ENCODE results near the gene CEACAM3.

Gene CEACAM3

DNA sequence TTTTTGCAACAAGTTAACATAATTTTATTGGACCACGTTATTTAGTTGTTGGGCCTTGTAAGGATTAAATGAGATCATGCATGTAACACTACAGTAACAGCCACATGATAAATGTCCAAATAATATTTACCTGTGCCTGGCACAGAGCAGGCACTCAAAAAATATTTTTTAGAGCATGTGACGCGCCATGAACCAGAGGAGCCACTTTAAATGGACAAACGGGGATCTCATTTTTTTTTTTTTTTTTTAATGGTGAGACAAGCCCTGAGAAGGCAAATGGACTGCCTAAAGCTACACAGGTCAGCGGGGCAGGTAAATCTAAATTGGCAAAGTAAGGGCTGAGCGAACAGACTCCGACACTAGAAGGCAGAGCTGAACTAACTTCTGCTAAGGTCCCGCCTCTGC is 62.8 kb downstream of the CEACAM3 start:
- H3K4me3 ChIP-seq (ENCODE audit: low read length in 2 of 2) = peak overlapping the region in 1 of 2 donors; percentile 16
- H2BK5ac ChIP-seq (ENCODE audit: low read length) = no peak overlapping the region
- H3K4ac ChIP-seq (ENCODE audit: low read length) = no peak overlapping the region
- no peak overlapping the region for H3K14ac ChIP-seq (ENCODE audit: low read length)
- no peak overlapping the region for H3K9ac ChIP-seq (ENCODE audit: low read depth, low read length, poor library complexity)
- H2AFZ ChIP-seq (ENCODE audit: low read length) = peak overlapping the region; percentile 54
- H3K18ac ChIP-seq (ENCODE audit: low read length) = no peak overlapping the region
- H3K23ac ChIP-seq (ENCODE audit: low read depth, low read length, poor library complexity) = peak overlapping the region; percentile 99
- H3K9me3 ChIP-seq (replicated peaks in 1 of 2; ENCODE audit: control insufficient read depth in 2 of 2, insufficient read depth in 1 of 2, low read depth in 1 of 2, low read length in 2 of 2) = peaks cover 0 to 2% of the 10 kb centered on the region in 2 donors
- no peak overlapping the region for H2AK5ac ChIP-seq (ENCODE audit: low read depth, low read length)
- H2BK12ac ChIP-seq (ENCODE audit: low read length) = no peak overlapping the region
- H3K79me1 ChIP-seq (ENCODE audit: low read depth, low read length) = peaks cover 16% of the 10 kb centered on the region
- H2BK15ac ChIP-seq (ENCODE audit: low read length) = no peak overlapping the region
- H3K36me3 ChIP-seq (replicated peaks in 1 of 2; ENCODE audit: control insufficient read depth in 2 of 2, insufficient read depth in 2 of 2, low read length in 2 of 2) = peaks cover 33 to 37% of the 10 kb centered on the region in 2 donors
- DNase-seq (ENCODE audit: low spot score) = no peak
- H3K4me2 ChIP-seq (ENCODE audit: insufficient read depth, low read length, poor library complexity, severe bottlenecking) = no peak overlapping the region
- peak overlapping the region; percentile 38 for H3K27ac ChIP-seq (replicated peaks; ENCODE audit: low read length)
- H3K4me1 ChIP-seq (ENCODE audit: control insufficient read depth in 2 of 2, insufficient read depth in 1 of 2, low read depth in 1 of 2, low read length in 2 of 2) = peaks cover 16 to 21% of the 10 kb centered on the region in 2 donors
- H4K91ac ChIP-seq (ENCODE audit: low read depth, low read length, poor library complexity) = no peak overlapping the region
- peaks cover 0 to 13% (median 0%) of the 10 kb centered on the region in 3 experiments for H3K27me3 ChIP-seq (ENCODE audit: control insufficient read depth in 3 of 3, insufficient read depth in 3 of 3, low read depth in 1 of 3, low read length in 3 of 3)
- no CpG with 5 or more reads among the region's 8 CpGs for WGBS, 2 donors (ENCODE audit: extremely low coverage in 2 of 2, insufficient read length in 2 of 2, insufficient replicate concordance in 1 of 2)
- H4K8ac ChIP-seq (ENCODE audit: low read depth, low read length) = no peak overlapping the region
- no peak overlapping the region for H2BK120ac ChIP-seq (ENCODE audit: low read depth, low read length)

DNA sequence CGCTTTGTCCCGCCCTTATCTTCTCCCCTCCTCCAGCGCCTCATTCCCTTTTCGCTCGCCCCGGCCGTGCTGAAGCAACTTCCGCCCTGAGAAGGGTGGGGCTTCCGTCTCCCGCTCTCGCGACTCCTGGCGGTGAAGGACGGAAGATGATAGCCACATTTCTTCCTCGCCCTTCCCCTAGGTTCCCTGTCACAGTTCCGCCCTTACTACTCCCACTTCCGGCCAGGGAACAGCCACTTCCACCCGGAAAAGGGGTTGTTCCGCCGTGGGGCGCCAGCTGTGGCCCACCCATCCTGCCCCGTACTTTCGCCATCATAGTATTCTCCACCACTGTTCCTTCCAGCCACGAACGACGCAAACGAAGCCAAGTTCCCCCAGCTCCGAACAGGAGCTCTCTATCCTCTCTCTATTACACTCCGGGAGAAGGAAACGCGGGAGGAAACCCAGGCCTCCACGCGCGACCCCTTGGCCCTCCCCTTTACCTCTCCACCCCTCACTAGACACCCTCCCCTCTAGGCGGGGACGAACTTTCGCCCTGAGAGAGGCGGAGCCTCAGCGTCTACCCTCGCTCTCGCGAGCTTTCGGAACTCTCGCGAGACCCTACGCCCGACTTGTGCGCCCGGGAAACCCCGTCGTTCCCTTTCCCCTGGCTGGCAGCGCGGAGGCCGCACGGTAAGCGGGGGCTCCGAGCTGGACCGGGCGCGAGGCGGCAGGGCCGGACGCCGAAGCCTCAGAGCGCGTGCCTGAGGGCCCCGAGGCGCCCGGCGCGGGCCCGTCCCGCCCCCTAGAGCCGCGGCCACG is 63.4 kb downstream of the CEACAM3 start, which contains the start of gene RPS19:
RPS19 (plus strand) TSS at position 638 of the 801 bp plus-strand sequence. CDS start 520 bp downstream, outside the sequence.
- Histone ChIP-seq H4K91ac (ENCODE audit: low read depth, low read length, poor library complexity) (no peak within 1 kb of the TSS), H3K9ac (ENCODE audit: low read depth, low read length, poor library complexity) (peak within 1 kb of the TSS; percentile 99), H3K18ac (ENCODE audit: low read length) (peak within 1 kb of the TSS; percentile 92), H3K14ac (ENCODE audit: low read length) (peak within 1 kb of the TSS; percentile 66), H3K4me1 (ENCODE audit: control insufficient read depth in 2 of 2, insufficient read depth in 1 of 2, low read depth in 1 of 2, low read length in 2 of 2) (peaks cover 16 to 21% of the 10 kb centered on the region in 2 donors), H4K8ac (ENCODE audit: low read depth, low read length) (no peak within 1 kb of the TSS), H3K4me2 (ENCODE audit: insufficient read depth, low read length, poor library complexity, severe bottlenecking) (peak within 1 kb of the TSS; percentile 72), H3K36me3 (replicated peaks in 1 of 2; ENCODE audit: control insufficient read depth in 2 of 2, insufficient read depth in 2 of 2, low read length in 2 of 2) (peaks cover 39 to 43% of the 10 kb centered on the region in 2 donors), H3K27ac (replicated peaks; ENCODE audit: low read length) (peak within 1 kb of the TSS; percentile 83), H2BK12ac (ENCODE audit: low read length) (no peak within 1 kb of the TSS), H2BK5ac (ENCODE audit: low read length) (peak within 1 kb of the TSS; percentile 99), H3K23ac (ENCODE audit: low read depth, low read length, poor library complexity) (peak within 1 kb of the TSS; percentile 99), H2BK120ac (ENCODE audit: low read depth, low read length) (no peak within 1 kb of the TSS), H3K4ac (ENCODE audit: low read length) (no peak within 1 kb of the TSS), H2AK5ac (ENCODE audit: low read depth, low read length) (peak within 1 kb of the TSS; percentile 88), H3K9me3 (replicated peaks in 1 of 2; ENCODE audit: control insufficient read depth in 2 of 2, insufficient read depth in 1 of 2, low read depth in 1 of 2, low read length in 2 of 2) (no peaks in the 10 kb centered on the region), H3K79me1 (ENCODE audit: low read depth, low read length) (peaks cover 21% of the 10 kb centered on the region), H2BK15ac (ENCODE audit: low read length) (no peak within 1 kb of the TSS), H2AFZ (ENCODE audit: low read length) (peak within 1 kb of the TSS; percentile 90), H3K4me3 (ENCODE audit: low read length in 2 of 2) (peak within 1 kb of the TSS; percentile 95 to 98), H3K27me3 (ENCODE audit: control insufficient read depth in 3 of 3, insufficient read depth in 3 of 3, low read depth in 1 of 3, low read length in 3 of 3) (peaks cover 0 to 7% (median 0%) of the 10 kb centered on the region in 3 experiments)
- peak; percentile 99 for DNase-seq (ENCODE audit: low spot score)
- no CpG with 5 or more reads among the region's 76 CpGs for WGBS, 2 donors (ENCODE audit: extremely low coverage in 2 of 2, insufficient read length in 2 of 2, insufficient replicate concordance in 1 of 2)

DNA sequence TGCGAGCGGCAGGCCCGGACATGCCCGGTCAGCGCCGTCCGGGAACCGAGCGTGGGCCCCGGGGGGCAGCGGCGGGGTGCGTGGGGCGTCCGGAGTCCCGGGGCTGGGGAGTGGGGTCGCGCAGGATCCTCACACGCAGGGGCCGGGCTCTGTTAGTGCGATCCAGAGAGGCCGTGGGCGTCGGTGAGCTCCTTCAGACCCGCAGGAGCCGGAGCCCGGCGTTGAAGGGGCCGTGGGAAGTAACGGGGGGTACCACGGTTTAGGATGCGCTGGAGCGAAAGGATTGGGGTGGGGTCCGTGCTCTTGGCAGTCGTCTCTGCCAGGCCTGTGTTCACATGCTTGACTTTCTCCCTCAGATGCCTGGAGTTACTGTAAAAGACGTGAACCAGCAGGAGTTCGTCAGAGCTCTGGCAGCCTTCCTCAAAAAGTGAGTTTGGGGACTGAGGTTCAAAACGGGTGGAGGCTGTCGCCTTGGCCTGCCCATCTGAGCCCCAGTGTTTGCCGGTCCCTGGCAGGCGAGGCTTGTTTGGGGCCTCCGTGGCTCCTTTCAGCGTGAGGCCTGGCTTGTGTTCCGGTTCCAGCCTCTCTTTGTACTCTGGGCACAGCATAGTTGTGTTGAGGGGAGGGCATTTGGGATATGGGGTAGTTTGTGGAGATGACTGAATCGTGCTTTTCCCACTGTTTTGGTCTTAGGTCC is 64.2 kb downstream of the CEACAM3 start:
- peak overlapping the region; percentile 99 for H2BK5ac ChIP-seq (ENCODE audit: low read length)
- no peak overlapping the region for H3K4ac ChIP-seq (ENCODE audit: low read length)
- H3K23ac ChIP-seq (ENCODE audit: low read depth, low read length, poor library complexity) = peak overlapping the region; percentile 99
- H3K4me3 ChIP-seq (ENCODE audit: low read length in 2 of 2) = peak overlapping the region; percentile 95 to 98
- H3K4me2 ChIP-seq (ENCODE audit: insufficient read depth, low read length, poor library complexity, severe bottlenecking) = peak overlapping the region; percentile 72
- H2AFZ ChIP-seq (ENCODE audit: low read length) = peak overlapping the region; percentile 90
- no peak overlapping the region for H4K91ac ChIP-seq (ENCODE audit: low read depth, low read length, poor library complexity)
- peak overlapping the region; percentile 88 for H2AK5ac ChIP-seq (ENCODE audit: low read depth, low read length)
- no peak overlapping the region for H2BK120ac ChIP-seq (ENCODE audit: low read depth, low read length)
- DNase-seq (ENCODE audit: low spot score) = no peak
- peaks cover 21% of the 10 kb centered on the region for H3K79me1 ChIP-seq (ENCODE audit: low read depth, low read length)
- H2BK15ac ChIP-seq (ENCODE audit: low read length) = no peak overlapping the region
- H3K9me3 ChIP-seq (replicated peaks in 1 of 2; ENCODE audit: control insufficient read depth in 2 of 2, insufficient read depth in 1 of 2, low read depth in 1 of 2, low read length in 2 of 2) = no peaks in the 10 kb centered on the region
- peak overlapping the region; percentile 92 for H3K18ac ChIP-seq (ENCODE audit: low read length)
- WGBS, 2 donors (ENCODE audit: extremely low coverage in 2 of 2, insufficient read length in 2 of 2, insufficient replicate concordance in 1 of 2) = no CpG with 5 or more reads among the region's 45 CpGs
- peaks cover 0 to 3% (median 0%) of the 10 kb centered on the region in 3 experiments for H3K27me3 ChIP-seq (ENCODE audit: control insufficient read depth in 3 of 3, insufficient read depth in 3 of 3, low read depth in 1 of 3, low read length in 3 of 3)
- H3K9ac ChIP-seq (ENCODE audit: low read depth, low read length, poor library complexity) = peak overlapping the region; percentile 99
- H3K27ac ChIP-seq (replicated peaks; ENCODE audit: low read length) = peak overlapping the region; percentile 26
- H3K36me3 ChIP-seq (replicated peaks in 1 of 2; ENCODE audit: control insufficient read depth in 2 of 2, insufficient read depth in 2 of 2, low read length in 2 of 2) = peaks cover 43 to 51% of the 10 kb centered on the region in 2 donors
- no peak overlapping the region for H2BK12ac ChIP-seq (ENCODE audit: low read length)
- H3K14ac ChIP-seq (ENCODE audit: low read length) = peak overlapping the region; percentile 66
- H4K8ac ChIP-seq (ENCODE audit: low read depth, low read length) = no peak overlapping the region
- H3K4me1 ChIP-seq (ENCODE audit: control insufficient read depth in 2 of 2, insufficient read depth in 1 of 2, low read depth in 1 of 2, low read length in 2 of 2) = peaks cover 16 to 21% of the 10 kb centered on the region in 2 donors
